ENCODE measurements around the gene SORCS2. TPM values are rescaled to one million over a fixed set of nuclear protein-coding genes. Genes with fewer than 3 reads are reported as not detected.

Gene SORCS2
- total RNA-seq, 1 donor from 2014 or later = not detected

DNA sequence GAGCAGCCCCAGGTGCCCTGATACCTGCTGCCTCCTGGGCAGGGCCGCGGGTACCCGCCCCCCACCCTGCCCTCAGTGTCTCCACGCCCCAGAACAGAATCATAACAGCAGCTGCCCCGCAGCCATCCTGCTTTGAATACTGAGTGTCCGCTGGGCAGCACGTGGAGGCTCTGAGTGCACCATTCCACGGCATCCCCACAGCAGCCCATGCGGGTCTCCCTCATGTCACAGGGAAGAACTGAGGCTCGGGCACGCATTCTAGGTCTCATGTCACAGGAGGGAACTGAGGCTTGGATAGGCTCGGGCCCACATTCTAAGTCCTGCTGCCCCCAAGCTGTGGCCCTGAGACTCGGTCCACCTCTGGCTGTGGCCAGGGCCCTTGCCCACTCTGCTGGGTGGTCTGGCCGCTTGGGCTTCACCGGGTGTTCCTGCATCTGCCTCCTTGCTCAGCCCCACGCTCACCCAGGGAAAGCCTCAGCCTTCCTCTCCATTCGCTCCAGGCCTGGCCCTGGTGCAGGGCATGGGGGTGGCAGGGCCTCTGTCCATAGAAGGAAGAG is 464.0 kb downstream of the SORCS2 start:
- H3K36me3 Mint-ChIP-seq (ENCODE audit: low read depth) = no peaks in the 10 kb centered on the region
- H3K9me3 Mint-ChIP-seq = no peaks in the 10 kb centered on the region
- no peak overlapping the region for H3K4me3 Mint-ChIP-seq
- H3K27me3 Mint-ChIP-seq = peaks cover 10% of the 10 kb centered on the region
- no peak overlapping the region for H3K27ac Mint-ChIP-seq
- TF ChIP-seq CTCF (IDR thresholded peaks at IDR 0.05) = no peak
- ChIA-PET POLR2A (no interaction called here), CTCF (no interaction called here)
- DNase-seq (no peak), ATAC-seq (ENCODE audit: low read depth) (no peak)
- intact Hi-C loops (cut with micrococcal nuclease) = no loop called here
- no peaks in the 10 kb centered on the region for H3K4me1 Mint-ChIP-seq

- ChIA-PET CTCF (no interaction called here), POLR2A (no interaction called here)
- Mint-ChIP-seq H3K9me3 (no peaks in the 10 kb centered on the region), H3K27me3 (peaks cover 5% of the 10 kb centered on the region), H3K4me3 (no peak overlapping the region), H3K4me1 (no peaks in the 10 kb centered on the region), H3K27ac (no peak overlapping the region), H3K36me3 (ENCODE audit: low read depth) (no peaks in the 10 kb centered on the region)
- no peak for TF ChIP-seq CTCF (IDR thresholded peaks at IDR 0.05)
- no peak for DNase-seq
- no peak for ATAC-seq (ENCODE audit: low read depth)
- intact Hi-C loops (cut with micrococcal nuclease) = no loop called here
These were observed 465.4 kb downstream of the SORCS2 start for GRCh38 chr4:7657545-7658297.

GRCh38 chr4:7658341-7659204 is 466.2 kb downstream of the SORCS2 start:
- Mint-ChIP-seq H3K4me3 (no peak overlapping the region), H3K36me3 (ENCODE audit: low read depth) (no peaks in the 10 kb centered on the region), H3K27me3 (peaks cover 5% of the 10 kb centered on the region), H3K9me3 (no peaks in the 10 kb centered on the region), H3K4me1 (no peaks in the 10 kb centered on the region), H3K27ac (no peak overlapping the region)
- no peak for ATAC-seq (ENCODE audit: low read depth)
- ChIA-PET CTCF (no interaction called here), POLR2A (no interaction called here)
- intact Hi-C loops (cut with micrococcal nuclease) = no loop called here
- no peak for TF ChIP-seq CTCF (IDR thresholded peaks at IDR 0.05)
- no peak for DNase-seq

- DNase-seq = no peak
- no peak for ATAC-seq (ENCODE audit: low read depth)
- no peaks in the 10 kb centered on the region for H3K4me1 Mint-ChIP-seq
- H3K4me3 Mint-ChIP-seq = no peak overlapping the region
- H3K36me3 Mint-ChIP-seq (ENCODE audit: low read depth) = no peaks in the 10 kb centered on the region
- POLR2A ChIA-PET = no interaction called here
- H3K27ac Mint-ChIP-seq = no peak overlapping the region
- H3K27me3 Mint-ChIP-seq = peaks cover 5% of the 10 kb centered on the region
- intact Hi-C loops (cut with micrococcal nuclease) = no loop called here
- no peaks in the 10 kb centered on the region for H3K9me3 Mint-ChIP-seq
- CTCF ChIA-PET = no interaction called here
- no peak for TF ChIP-seq CTCF (IDR thresholded peaks at IDR 0.05)
These were observed 467.3 kb downstream of the SORCS2 start for GRCh38 chr4:7659429-7660175.

Data from activated B cell treated with CpG ODN at 0.5 μM for 24 hours (primary cell).